HG02798 (cell line): Measurements from ENCODE around the gene KCNG2.

Experiments used
- ATAC-seq: cut with Tn5 transposase; IDR thresholded peaks from one replicate; pipeline ENCODE4 v1.9.1; 2021; ENCODE audit warnings: mild to moderate bottlenecking; ENCODE audit not compliant: unreplicated experiment, poor library complexity

Gene KCNG2

GRCh38 chr18:79816092-79816491, 18.4 kb downstream of the KCNG2 start:
- no peak for ATAC-seq

DNA sequence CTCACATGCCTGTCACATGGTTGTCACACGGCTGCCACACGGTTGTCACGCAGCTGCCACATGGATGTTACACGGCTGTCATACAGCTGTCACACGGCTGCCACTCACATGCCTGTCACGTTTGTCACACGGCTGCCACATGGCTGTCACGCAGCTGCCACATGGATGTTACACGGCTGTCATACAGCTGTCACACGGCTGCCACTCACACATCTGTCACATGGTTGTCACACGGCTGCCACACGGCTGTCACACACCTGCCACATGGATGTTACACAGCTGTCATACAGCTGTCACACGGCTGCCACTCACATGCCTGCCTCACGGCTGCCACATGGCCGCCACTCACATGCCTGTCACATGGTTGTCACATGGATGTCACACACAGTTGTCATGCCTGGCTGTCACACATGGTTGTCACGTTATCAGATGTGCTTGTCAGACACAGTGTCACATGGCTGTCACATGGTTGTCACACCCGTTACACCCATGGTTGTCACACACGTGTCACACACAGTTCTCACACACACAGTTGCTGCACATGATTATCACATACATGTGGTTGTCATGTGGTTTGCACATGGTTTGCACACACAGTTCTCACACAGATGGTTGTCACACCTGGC, 19.4 kb downstream of the KCNG2 start:
- ATAC-seq: no peak

DNA sequence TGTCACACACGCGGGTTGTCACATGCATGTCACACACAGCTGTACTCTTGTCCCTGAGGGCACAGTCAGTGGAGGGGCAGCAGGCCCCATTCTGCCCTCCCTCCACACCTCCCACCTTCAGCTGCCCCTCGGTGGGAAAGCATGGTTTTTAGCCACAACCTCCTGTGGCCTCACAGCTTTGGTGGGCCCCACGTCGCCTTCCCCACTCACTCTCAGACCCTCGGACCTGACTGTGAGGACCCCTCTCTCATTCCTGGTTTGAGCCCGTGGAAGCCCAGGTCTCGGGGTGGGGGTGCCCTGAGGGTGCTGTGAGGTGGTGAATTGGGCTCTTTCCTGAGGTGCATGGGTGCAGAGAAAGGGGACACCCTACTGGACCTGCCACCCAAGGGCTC, 19.9 kb downstream of the KCNG2 start:
- no peak for ATAC-seq

DNA sequence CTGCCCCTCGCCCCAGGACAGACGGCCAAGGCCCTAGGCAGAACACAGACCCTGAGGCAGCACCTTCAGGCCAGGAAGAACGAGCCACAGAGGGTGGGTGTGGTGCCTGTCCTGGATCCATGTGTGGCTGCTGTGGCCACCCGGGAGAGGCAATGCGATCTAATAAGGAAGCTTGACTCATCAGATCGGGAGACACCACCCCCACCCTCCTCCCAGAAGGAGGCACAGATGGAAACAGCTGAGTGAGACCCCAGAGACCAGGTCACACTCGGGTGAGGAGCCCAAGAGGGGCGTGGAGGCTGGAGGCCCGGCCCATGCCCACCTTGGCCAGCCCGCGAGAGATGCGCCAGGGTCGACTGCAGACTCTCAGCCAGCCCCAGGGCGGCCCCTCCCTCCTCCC, 20.3 kb downstream of the KCNG2 start:
- ATAC-seq: no peak

DNA sequence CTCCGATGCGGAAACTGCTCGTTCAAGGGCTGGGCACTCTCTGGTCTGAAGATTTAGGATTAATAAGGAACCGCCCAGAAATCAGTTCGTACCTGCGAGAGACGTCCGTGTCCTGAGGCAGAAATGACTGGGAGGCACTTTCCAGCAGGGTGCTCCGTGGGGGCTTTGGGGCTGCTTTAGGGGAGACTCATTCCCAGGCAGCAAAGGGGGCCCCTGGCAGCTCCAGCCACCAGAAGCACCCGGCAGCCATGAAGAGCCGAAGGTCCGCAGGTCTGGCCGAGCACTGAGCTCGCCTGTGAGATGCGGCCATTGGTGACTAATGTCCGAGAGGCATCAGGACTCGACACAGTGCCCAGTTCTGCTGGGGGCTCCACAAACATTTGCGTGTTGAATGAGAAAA, 20.9 kb downstream of the KCNG2 start:
- no peak for ATAC-seq

- no peak for ATAC-seq
These were observed 21.6 kb downstream of the KCNG2 start for GRCh38 chr18:79819064-79819967.

DNA sequence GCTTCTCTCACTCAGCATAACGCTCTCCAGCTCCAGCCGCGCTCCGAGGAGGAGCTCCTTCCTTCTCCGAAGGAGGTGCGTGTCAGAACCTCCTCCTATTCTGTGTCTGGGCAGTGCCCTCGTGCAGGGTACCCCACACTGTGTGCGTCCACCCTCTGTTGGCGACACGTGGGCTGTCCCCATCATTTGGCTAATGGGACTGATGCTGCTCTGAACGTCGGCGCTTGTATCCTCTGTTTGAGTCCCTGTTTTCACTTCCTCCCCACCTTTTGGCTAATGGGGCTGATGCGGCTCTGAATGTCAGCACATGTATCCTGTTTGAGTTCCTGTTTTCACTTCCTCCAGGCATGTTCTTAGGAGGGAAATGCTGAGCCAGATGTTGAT, 22.2 kb downstream of the KCNG2 start:
- peak; percentile 85 for ATAC-seq

DNA sequence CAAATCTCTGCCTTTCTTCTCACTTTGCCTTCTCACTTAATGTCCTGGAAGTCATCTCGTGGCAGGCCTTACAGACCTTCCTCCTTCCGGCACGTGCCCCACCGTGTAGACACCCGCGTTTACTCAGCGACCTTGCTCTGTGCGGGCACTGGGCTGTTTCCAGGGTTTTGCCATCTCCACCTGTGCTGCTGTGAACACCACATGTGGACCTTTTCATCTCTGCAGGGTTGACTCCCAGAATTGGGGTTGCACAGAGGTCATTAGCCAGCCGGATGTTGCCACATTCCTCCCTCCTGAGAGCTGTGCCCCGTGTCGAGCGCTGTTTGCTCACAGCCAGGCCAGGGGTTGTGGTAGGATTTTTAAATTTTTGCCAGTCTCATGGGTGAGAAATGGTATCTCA, 25.4 kb downstream of the KCNG2 start:
- no peak for ATAC-seq

GRCh38 chr18:79825913-79826312, 28.2 kb downstream of the KCNG2 start:
- ATAC-seq: no peak

DNA sequence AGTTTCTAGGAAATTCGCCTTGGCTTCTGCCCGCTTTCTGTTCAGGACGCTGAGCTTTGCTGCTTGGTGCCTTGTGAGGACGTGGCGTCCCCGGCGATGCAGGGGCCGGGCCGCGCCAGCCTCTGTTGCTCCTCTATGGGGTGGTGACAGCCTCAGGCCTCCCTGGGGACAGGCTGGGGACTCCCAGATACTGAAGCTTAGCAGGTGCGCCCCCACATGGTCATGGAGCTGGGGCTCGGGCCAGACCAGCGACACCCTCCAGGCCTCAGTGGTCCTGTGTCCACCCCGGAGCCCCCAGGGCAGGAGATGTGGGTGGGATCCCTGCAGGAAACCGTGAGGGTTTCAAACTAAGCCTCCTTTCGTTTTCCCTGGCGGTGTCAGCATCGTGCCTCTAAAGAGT, 29.2 kb downstream of the KCNG2 start:
- ATAC-seq: no peak

DNA sequence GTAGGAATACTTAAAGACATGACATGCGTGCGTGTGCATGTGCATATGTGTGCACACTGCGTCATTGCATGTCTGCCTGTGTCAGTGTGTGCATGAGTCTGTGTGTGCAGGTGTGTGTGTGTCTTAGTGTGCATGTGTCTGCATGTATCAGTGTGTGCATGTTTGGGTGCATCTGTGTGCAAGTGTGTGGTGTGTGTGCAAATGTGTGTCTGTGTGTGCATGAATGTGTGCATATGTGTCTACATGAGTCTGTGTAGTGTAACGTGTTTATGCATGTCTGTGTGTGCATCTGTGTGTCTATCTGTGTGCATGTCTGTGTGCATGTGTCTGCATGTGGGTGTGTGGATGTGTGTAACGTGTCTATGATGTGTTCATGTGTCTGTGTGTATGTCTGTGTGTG, 30.5 kb downstream of the KCNG2 start:
- no peak for ATAC-seq

GRCh38 chr18:79829136-79829854, 31.6 kb downstream of the KCNG2 start:
- no peak for ATAC-seq

DNA sequence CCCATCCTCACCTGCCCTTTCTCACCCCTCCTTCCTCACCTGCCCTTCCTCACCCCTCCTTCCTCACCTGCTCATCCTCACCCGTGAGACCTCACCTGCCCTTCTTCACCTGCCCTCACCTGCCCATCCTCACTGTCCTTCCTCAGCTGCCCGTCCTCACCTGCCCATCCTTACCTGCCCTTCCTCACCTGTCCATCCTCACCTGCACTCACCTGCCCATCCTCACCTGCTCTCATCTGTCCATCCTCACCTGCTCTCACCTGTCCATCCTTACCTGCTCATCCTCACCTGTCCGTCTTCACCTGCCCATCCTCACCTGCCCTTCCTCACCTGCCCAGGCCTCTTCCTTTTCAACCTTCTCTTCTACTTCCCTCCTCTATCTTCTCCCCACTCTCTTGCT, 34.4 kb downstream of the KCNG2 start:
- ATAC-seq: no peak

DNA sequence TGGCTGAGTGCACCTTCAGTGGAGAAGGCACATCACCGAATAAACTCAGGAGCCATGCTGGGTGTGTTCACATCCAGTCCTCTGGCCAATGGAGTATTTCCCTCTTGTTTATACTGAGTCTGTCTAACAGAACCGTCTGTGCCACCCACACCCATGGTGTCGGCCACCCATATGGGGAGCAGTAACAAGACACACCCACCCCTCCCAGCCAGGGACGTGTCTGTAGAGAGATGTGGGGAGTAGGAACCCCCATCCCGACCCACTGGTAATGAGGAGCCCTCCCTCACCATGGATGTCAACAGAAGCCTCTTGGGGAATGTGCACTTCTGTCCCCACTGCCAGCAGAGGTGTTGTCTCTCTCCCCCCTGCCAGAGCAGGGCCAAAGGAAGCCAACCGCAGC, 37.1 kb downstream of the KCNG2 start:
- no peak for ATAC-seq

- no peak for ATAC-seq
These were observed 44.2 kb downstream of the KCNG2 start for GRCh38 chr18:79841936-79842335.

DNA sequence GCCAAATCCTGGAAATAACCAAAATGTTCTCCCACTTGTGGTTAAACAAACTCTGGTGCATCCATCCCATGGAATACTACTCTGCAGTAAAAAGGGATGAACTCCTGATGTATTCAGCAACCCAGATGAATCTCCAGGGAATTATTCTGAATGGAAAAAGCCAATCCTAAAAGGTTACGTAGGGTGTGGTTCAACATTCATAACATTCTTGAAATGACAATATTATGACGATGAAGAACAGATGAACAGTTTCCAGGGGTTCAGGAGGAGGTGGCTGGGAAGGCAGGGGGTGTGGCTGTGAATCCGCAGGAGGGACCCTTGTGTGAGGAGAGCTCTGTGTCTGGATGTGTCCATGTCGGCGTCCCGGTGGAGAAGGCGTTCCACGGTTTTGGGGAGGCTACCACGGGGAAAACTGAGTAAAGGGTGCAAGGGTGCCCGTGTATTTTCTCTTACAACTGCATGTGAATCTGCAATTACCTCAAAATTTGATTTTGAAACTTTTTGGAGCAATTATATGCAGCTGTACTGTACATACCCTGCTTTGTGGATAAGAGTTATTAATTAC, 47.3 kb downstream of the KCNG2 start:
- no peak for ATAC-seq

DNA sequence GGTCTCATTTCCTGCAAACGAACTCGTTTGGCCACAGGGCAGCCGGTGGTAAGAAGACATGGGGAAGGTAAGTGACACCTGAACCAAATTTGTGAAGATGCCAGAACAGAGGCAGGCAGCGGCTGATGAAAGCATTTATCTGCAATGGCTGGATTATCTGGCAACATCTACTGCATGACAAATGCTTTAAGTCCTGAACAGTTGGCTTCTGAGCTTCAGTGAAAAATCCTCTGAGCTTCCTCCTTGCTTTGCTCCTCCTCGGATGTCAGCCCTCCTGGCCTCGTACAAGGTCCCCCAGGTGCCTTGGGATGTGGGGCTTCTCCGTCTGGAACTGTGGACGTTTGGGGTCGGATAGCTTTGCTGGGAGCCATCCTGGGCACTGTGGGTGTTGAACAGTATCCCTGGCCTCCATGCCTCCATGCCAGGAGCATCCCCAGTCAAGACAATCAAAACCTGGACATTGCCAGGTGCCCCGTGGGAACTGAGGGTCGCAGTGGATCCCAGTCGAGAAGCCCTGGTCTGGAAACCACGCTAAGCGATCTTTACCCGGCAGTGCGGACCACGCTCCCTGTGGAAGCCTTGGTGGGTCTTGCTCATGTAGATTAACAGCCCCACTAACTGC, 49.3 kb downstream of the KCNG2 start:
- ATAC-seq: no peak

- ATAC-seq: no peak
These were observed 50.0 kb downstream of the KCNG2 start for GRCh38 chr18:79847606-79848293.

DNA sequence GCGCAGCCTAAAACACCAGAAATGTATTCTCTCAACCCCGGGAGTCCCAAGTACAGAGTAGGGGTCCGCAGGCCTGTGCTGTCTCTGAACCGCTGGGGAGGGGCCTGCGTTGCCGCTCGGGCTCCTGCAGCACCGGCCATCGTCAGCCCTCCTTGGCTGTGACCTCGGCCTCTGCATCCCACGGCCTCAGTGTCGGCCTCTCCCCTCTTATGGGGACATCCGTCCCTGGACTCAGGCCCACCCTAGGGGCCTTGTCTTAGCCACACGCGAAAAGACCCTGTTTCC, 50.5 kb downstream of the KCNG2 start:
- no peak for ATAC-seq
